ENCODE data around the gene PID1.

- TF ChIP-seq EZH2phosphoT487 (IDR thresholded peaks at IDR 0.05; ENCODE audit: low read length) (no peak), CTCF (IDR thresholded peaks at IDR 0.05; ENCODE audit: low read length) (no peak)
These were observed 18.8 kb downstream of the PID1 start for GRCh38 chr2:229252280-229252679.
